ENCODE data around the gene GNAQ. TPM values are rescaled to one million over a fixed set of nuclear protein-coding genes. Genes with fewer than 3 reads are reported as not detected.

Gene GNAQ
- total and polyA plus RNA-seq, 2 of the 4 experiments (the other 2 are of a cell fraction), result 23.1 to 50.7 TPM

- Histone ChIP-seq H3K4me2 (ENCODE audit: low read depth, low read length) (no peak overlapping the region), H3K4me1 (ENCODE audit: control insufficient read depth, insufficient read depth, low read length) (no peaks in the 10 kb centered on the region), H2BK120ac (ENCODE audit: low read depth, low read length) (no peak overlapping the region), H2BK5ac (ENCODE audit: low read depth, low read length, poor library complexity, severe bottlenecking) (no peak overlapping the region), H4K91ac (ENCODE audit: insufficient read depth, low read depth, low read length) (no peak overlapping the region), H3K56ac (ENCODE audit: extremely low read depth, insufficient read depth, low read length) (no peak overlapping the region), H3K9me3 (ENCODE audit: control insufficient read depth, insufficient read depth, low read length) (no peaks in the 10 kb centered on the region), H2AFZ (replicated peaks; ENCODE audit: low read length, poor library complexity) (no peak overlapping the region), H3K14ac (replicated peaks; ENCODE audit: low read depth, low read length) (no peak overlapping the region), H4K5ac (ENCODE audit: low read depth, low read length) (no peak overlapping the region), H2AK9ac (replicated peaks; ENCODE audit: low read depth, low read length, poor library complexity) (no peak overlapping the region), H3K4ac (ENCODE audit: low read depth, low read length) (no peak overlapping the region), H3K27ac (ENCODE audit: insufficient read depth, low read length) (no peak overlapping the region), H2AK5ac (ENCODE audit: low read depth, low read length) (no peak overlapping the region), H3K4me3 (ENCODE audit: insufficient read depth, low read depth, low read length) (no peak overlapping the region), H3K9me1 (ENCODE audit: insufficient read depth, low read length) (peaks cover 3% of the 10 kb centered on the region; the same call in 1 of the 2 replicates), H4K8ac (ENCODE audit: low read depth in 2 of 2, low read length in 2 of 2) (no peak overlapping the region), H3K27me3 (ENCODE audit: control insufficient read depth, insufficient read depth, low read length) (no peaks in the 10 kb centered on the region), H3K79me1 (ENCODE audit: low read depth in 1 of 2, low read length in 2 of 2) (peaks cover 23 to 45% of the 10 kb centered on the region in 2 experiments), H2BK15ac (ENCODE audit: low read depth, low read length) (no peak overlapping the region), H3K18ac (ENCODE audit: low read depth, low read length) (no peak overlapping the region), H4K20me1 (ENCODE audit: insufficient read depth, low read length) (peaks cover 24% of the 10 kb centered on the region; the same call in 1 of the 2 replicates), H3K23ac (ENCODE audit: low read depth, low read length) (no peak overlapping the region), H3K9ac (ENCODE audit: low read depth, low read length) (no peak overlapping the region), H3K36me3 (ENCODE audit: control insufficient read depth, insufficient read depth, low read length) (0 out of 2 replicates have a peak, but pooled peaks cover 2% of the 10 kb centered on the region), H2BK20ac (ENCODE audit: low read depth, low read length) (no peak overlapping the region)
- 67% methylated on average over 1 of the region's 3 CpGs; no CpG with 5 or more reads in 1 of the 2 experiments for WGBS, 2 experiments (ENCODE audit: extremely low coverage in 2 of 2, insufficient read length in 1 of 2)
- in situ Hi-C loops (cut with MboI; ENCODE audit: low sequenced_read_pairs), result no loop called here
- CTCF ChIA-PET, result no interaction called here
- ATAC-seq (ENCODE audit: low read depth) (no peak), DNase-seq (no peak)
- POLR2A ChIA-PET (ENCODE audit: unreplicated experiment), result no interaction called here
- intact Hi-C loops (cut with micrococcal nuclease), result loop anchor here (10.0 kb wide), 1 partner anchor 266 kb away; the partner anchor contains the start of gene CEP78
- BruUV-seq (replicated peaks), result no TSS peak
- dilution Hi-C loops (cut with HindIII; ENCODE audit: low sequenced_read_pairs, unreplicated experiment), result no loop called here
- TF ChIP-seq, protein P1, sequence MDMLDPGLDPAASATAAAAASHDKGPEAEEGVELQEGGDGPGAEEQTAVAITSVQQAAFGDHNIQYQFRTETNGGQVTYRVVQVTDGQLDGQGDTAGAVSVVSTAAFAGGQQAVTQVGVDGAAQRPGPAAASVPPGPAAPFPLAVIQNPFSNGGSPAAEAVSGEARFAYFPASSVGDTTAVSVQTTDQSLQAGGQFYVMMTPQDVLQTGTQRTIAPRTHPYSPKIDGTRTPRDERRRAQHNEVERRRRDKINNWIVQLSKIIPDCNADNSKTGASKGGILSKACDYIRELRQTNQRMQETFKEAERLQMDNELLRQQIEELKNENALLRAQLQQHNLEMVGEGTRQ (IDR thresholded peaks at IDR 0.05; ENCODE audit: low read depth, low read length), result no peak
- TF ChIP-seq MAZ (IDR thresholded peaks at IDR 0.05; ENCODE audit: borderline replicate concordance, low read depth, low read length) (no peak), FOS (IDR thresholded peaks at IDR 0.05; ENCODE audit: low read depth, low read length) (no peak), RCOR1 (IDR thresholded peaks at IDR 0.05; ENCODE audit: insufficient replicate concordance, low read length) (no peak), MXI1 (IDR thresholded peaks at IDR 0.05; ENCODE audit: borderline replicate concordance, low read depth, low read length) (no peak), POLR2A (IDR thresholded peaks at IDR 0.05; ENCODE audit: low read depth, low read length) (no peak), RAD21 (IDR thresholded peaks at IDR 0.05; ENCODE audit: low read length) (no peak)
Observed at GRCh38 chr9:77968506-77968905, 63.1 kb downstream of the GNAQ start.

Data from IMR-90 (cell line).